Peyer's patch (tissue), 4 donors: ENCODE data around the gene CYP27A1.

Experiments used
- CTCF ChIP-seq, 6 experiments: fragments of 450-650 bp in 4 of 6; fragments of 200-600 bp in 2 of 6; sonication (generic) in 1 of 6; IDR thresholded peaks; one replicate each; pipeline ENCODE4 v1.5.1; 2017 to 2019; ENCODE audit warnings: antibody characterized with exemption in 6 of 6, mild to moderate bottlenecking in 3 of 6, moderate library complexity in 1 of 6
- POLR2A ChIP-seq, 2 donors: fragments of 450-650 bp; IDR thresholded peaks; one replicate each; pipeline ENCODE4 v1.5.1; 2017; ENCODE audit warnings: antibody characterized with exemption in 2 of 2, mild to moderate bottlenecking in 2 of 2, moderate library complexity in 2 of 2

- TF ChIP-seq POLR2A (IDR thresholded peaks at IDR 0.05) (no peak), CTCF (IDR thresholded peaks at IDR 0.05) (no peak)
Measured at GRCh38 chr2:218833023-218833609, 51.2 kb downstream of the CYP27A1 start.
